HCT116 (cell line): Measurements from ENCODE around the gene GABRB3. TPM values are rescaled to one million over a fixed set of nuclear protein-coding genes. Genes with fewer than 3 reads are reported as not detected.

Experiments used
- ATAC-seq: fragments of 200-7000 bp; cut with Tn5 transposase; 2 replicates; pipeline ENCODE4 v1.9.1; 2020; ENCODE audit warnings: mild to moderate bottlenecking, moderate library complexity
- BruUV-seq: library from RNA; stranded (reverse); fragments of 400-500 nt; replicated peaks from 2 replicates; lab custom pipeline; 2021; lab: Mats Ljungman, UMichigan
- CTCF ChIA-PET: fragments of 300-600 bp; sonication (Branson Sonifier 250); formaldehyde crosslinking; loops from one replicate; lab custom pipeline; 2021; ENCODE audit warnings: antibody characterized with exemption; lab: Charles Lee
- POLR2A ChIA-PET: fragments of 300-600, 350-600 bp; sonication (Branson Sonifier 250); formaldehyde crosslinking; loops from one replicate; lab custom pipeline; 2021; ENCODE audit warnings: antibody characterized with exemption; lab: Charles Lee
- RAD21 ChIA-PET, 2 experiments: fragments of 300-600 bp; sonication (Branson Sonifier 250); formaldehyde crosslinking; loops; one replicate each; lab custom pipeline; 2023; ENCODE audit warnings: low total read pairs in 2 of 2; ENCODE audit not compliant: uncharacterized antibody in 2 of 2, unreplicated experiment in 2 of 2, low non-redundant PET in 1 of 2; lab: Charles Lee
- DNase-seq: peaks from one replicate; pipeline ENCODE4 v3.0.0-alpha.2; 2010; ENCODE audit warnings: low read depth, low spot score
- H2AFZ ChIP-seq: fragments of 200-600 bp; shearing (Covaris generic), sonication (generic); 2 replicates; pipeline ENCODE4 v1.6.1; 2017; ENCODE audit warnings: low read depth, mixed run types, mixed read lengths, antibody characterized with exemption, low read length; ENCODE audit not compliant: poor library complexity, severe bottlenecking
- H3K27ac ChIP-seq: 2 replicates; pipeline ENCODE4 v1.5.1; 2012; ENCODE audit warnings: low read depth, low read length
- H3K27me3 ChIP-seq: fragments of 200-600 bp; sonication (generic); 2 replicates; pipeline ENCODE4 v1.6.1; 2016; ENCODE audit warnings: mixed run types, low read length, mixed read lengths; ENCODE audit not compliant: insufficient read depth
- H3K36me3 ChIP-seq, 2 experiments: fragments of 200-500 bp in 1 of 2; fragments of 200-600 bp in 1 of 2; sonication (Bioruptor generic) in 1 of 2; sonication (generic) in 1 of 2; 2 replicates each; pipeline versions ENCODE4 v1.5.1 to v1.6.1; 2014 to 2016; ENCODE audit warnings: low read length in 2 of 2, inconsistent platforms in 1 of 2, mixed read lengths in 1 of 2, mixed run types in 1 of 2; ENCODE audit not compliant: insufficient read depth in 2 of 2, control insufficient read depth in 1 of 2
- H3K4me1 ChIP-seq, 2 experiments: fragments of 200-600 bp in 1 of 2; sonication (generic) in 1 of 2; 2 replicates each; pipeline versions ENCODE4 v1.5.1 to v1.6.1; 2012 to 2017; ENCODE audit warnings: low read length in 2 of 2, inconsistent platforms in 1 of 2, mild to moderate bottlenecking in 1 of 2, mixed read lengths in 1 of 2, mixed run types in 1 of 2, moderate library complexity in 1 of 2; ENCODE audit not compliant: insufficient read depth in 2 of 2, control insufficient read depth in 1 of 2
- H3K4me2 ChIP-seq: fragments of 200-600 bp; sonication (generic); 2 replicates; pipeline ENCODE4 v1.6.1; 2017; ENCODE audit warnings: mixed run types, low read length, mixed read lengths
- H3K4me3 ChIP-seq, 2 experiments: fragments of 200-600 bp in 1 of 2; sonication (generic) in 1 of 2; replicated peaks in 1 of 2; 2 replicates each; pipeline ENCODE4 v1.5.1; 2011 to 2016; ENCODE audit warnings: low read length in 2 of 2, control low read depth in 1 of 2, low read depth in 1 of 2, mild to moderate bottlenecking in 1 of 2, mixed read lengths in 1 of 2, mixed run types in 1 of 2
- H3K79me2 ChIP-seq: fragments of 200-600 bp; sonication (generic); 2 replicates; pipeline ENCODE4 v1.6.1; 2017; ENCODE audit warnings: mild to moderate bottlenecking, mixed run types, low read length, moderate library complexity, mixed read lengths; ENCODE audit not compliant: insufficient read depth
- H3K9ac ChIP-seq: fragments of 200-600 bp; sonication (generic); 2 replicates; pipeline ENCODE4 v1.6.1; 2016; ENCODE audit warnings: low read length, mixed read lengths
- H3K9me2 ChIP-seq: fragments of 200-600 bp; sonication (generic), shearing (Covaris generic); 2 replicates; pipeline ENCODE4 v1.6.1; 2017; ENCODE audit warnings: mixed run types, mild to moderate bottlenecking, moderate library complexity; ENCODE audit not compliant: insufficient read depth
- H3K9me3 ChIP-seq, 2 experiments: fragments of 200-500 bp in 1 of 2; fragments of 200-600 bp in 1 of 2; sonication (Bioruptor generic) in 1 of 2; sonication (generic) in 1 of 2; 2 replicates each; pipeline ENCODE4 v1.6.1; 2014 to 2017; ENCODE audit warnings: low read length in 2 of 2, mixed read lengths in 2 of 2, inconsistent platforms in 1 of 2, low read depth in 1 of 2, mild to moderate bottlenecking in 1 of 2, mixed run types in 1 of 2, moderate library complexity in 1 of 2; ENCODE audit not compliant: control insufficient read depth in 1 of 2, insufficient read depth in 1 of 2
- H4K20me1 ChIP-seq: fragments of 200-600 bp; sonication (generic), shearing (Covaris generic); 2 replicates; pipeline ENCODE4 v1.6.1; 2017; ENCODE audit warnings: mixed run types, mild to moderate bottlenecking, moderate library complexity; ENCODE audit not compliant: insufficient read depth
- ATF3 ChIP-seq: IDR thresholded peaks from 2 replicates; pipeline ENCODE4 v1.6.1; 2012
- CEBPB ChIP-seq: IDR thresholded peaks from 2 replicates; pipeline ENCODE4 v1.6.1; 2012; ENCODE audit warnings: low read depth
- EGR1 ChIP-seq: IDR thresholded peaks from 2 replicates; pipeline ENCODE4 v1.6.1; 2012; ENCODE audit warnings: low read depth
- ELF1 ChIP-seq: IDR thresholded peaks from 2 replicates; pipeline ENCODE4 v1.6.1; 2012; ENCODE audit warnings: low read depth, borderline replicate concordance
- JUND ChIP-seq: IDR thresholded peaks from 2 replicates; pipeline ENCODE4 v1.6.1; 2012
- POLR2A ChIP-seq: IDR thresholded peaks from 2 replicates; pipeline ENCODE4 v1.7.0; 2011; ENCODE audit warnings: borderline replicate concordance; ENCODE audit not compliant: insufficient read depth, insufficient read length; ENCODE audit errors: extremely low read depth
- POLR2AphosphoS5 ChIP-seq: IDR thresholded peaks from 2 replicates; pipeline ENCODE4 v1.6.1; 2011; ENCODE audit warnings: mild to moderate bottlenecking, low read depth, low read length, moderate library complexity
- SP1 ChIP-seq: IDR thresholded peaks from 2 replicates; pipeline ENCODE4 v1.6.1; 2012; ENCODE audit warnings: low read depth
- SRF ChIP-seq: IDR thresholded peaks from 2 replicates; pipeline ENCODE4 v1.6.1; 2012; ENCODE audit warnings: low read depth
- TCF7L2 ChIP-seq: IDR thresholded peaks from 2 replicates; pipeline ENCODE4 v1.7.0; 2011; ENCODE audit warnings: borderline replicate concordance, inconsistent platforms; ENCODE audit not compliant: insufficient read depth, insufficient read length; ENCODE audit errors: extremely low read depth
- YY1 ChIP-seq: IDR thresholded peaks from 2 replicates; pipeline ENCODE4 v1.6.1; 2011; ENCODE audit warnings: low read length, low read depth, moderate library complexity, mild to moderate bottlenecking; ENCODE audit not compliant: insufficient replicate concordance; ENCODE audit errors: extremely low read depth
- ZFX ChIP-seq: fragments of 450-650 bp; IDR thresholded peaks from 2 replicates; pipeline ENCODE4 v1.6.1; 2017
- intact Hi-C: fragments of 100-400 bp; cut with micrococcal nuclease; formaldehyde crosslinking; loops from 2 replicates; pipeline ENCODE4 v1.10.0; 2022
- total RNA-seq: library from RNA; stranded (reverse); gene quantifications from one replicate; pipeline ENCODE4 v1.2.1, GENCODE V29; 2021; ENCODE audit not compliant: unreplicated experiment

Gene GABRB3
- total RNA-seq, 1 experiment from 2014 or later = 0.52 TPM

GRCh38 chr15:26525096-26525495, 247.8 kb downstream of the GABRB3 start:
- Histone ChIP-seq H3K4me3 (no peak overlapping the region), H3K79me2 (no peaks in the 10 kb centered on the region), H3K27ac (no peak overlapping the region), H3K9me2 (no peaks in the 10 kb centered on the region), H3K27me3 (no peaks in the 10 kb centered on the region), H3K36me3 (no peaks in the 10 kb centered on the region), H3K4me2 (no peak overlapping the region), H3K9ac (no peak overlapping the region), H3K4me1 (no peaks in the 10 kb centered on the region), H3K9me3 (peaks cover 6 to 34% of the 10 kb centered on the region in 2 experiments; a peak in 3 of 4 replicates), H4K20me1 (no peaks in the 10 kb centered on the region), H2AFZ (no peak overlapping the region)
- CTCF ChIA-PET = no interaction called here
- POLR2A ChIA-PET = no interaction called here
- DNase-seq = no peak
- RAD21 ChIA-PET = no interaction called here
- no peak for ATAC-seq
- TF ChIP-seq CEBPB = no peak
- TF ChIP-seq EGR1 = no peak
- no peak for TF ChIP-seq POLR2AphosphoS5
- TF ChIP-seq JUND = no peak
- TF ChIP-seq YY1 = no peak
- TF ChIP-seq SP1 = no peak
- no peak for TF ChIP-seq ELF1
- no TSS peak for BruUV-seq
- intact Hi-C loops = no loop called here

- TF ChIP-seq POLR2A = no peak
- no peak for TF ChIP-seq SRF
- no peak for TF ChIP-seq ATF3
- TF ChIP-seq TCF7L2 = no peak
- no peak for TF ChIP-seq ZFX
- ChIA-PET RAD21 (no interaction called here), CTCF (no interaction called here), POLR2A (no interaction called here)
- Histone ChIP-seq H3K36me3 (no peaks in the 10 kb centered on the region), H3K79me2 (no peaks in the 10 kb centered on the region), H3K9me2 (no peaks in the 10 kb centered on the region), H3K4me3 (no peak overlapping the region), H3K4me2 (no peak overlapping the region), H3K27ac (no peak overlapping the region), H3K9ac (no peak overlapping the region), H3K9me3 (peaks cover 3 to 33% of the 10 kb centered on the region in 2 experiments; a peak in 3 of 4 replicates), H2AFZ (no peak overlapping the region), H4K20me1 (no peaks in the 10 kb centered on the region), H3K27me3 (no peaks in the 10 kb centered on the region), H3K4me1 (no peaks in the 10 kb centered on the region)
- intact Hi-C loops = no loop called here
- BruUV-seq = no TSS peak
- ATAC-seq (no peak), DNase-seq (no peak)
Measured at GRCh38 chr15:26521691-26522198, 251.1 kb downstream of the GABRB3 start.
